ENCODE measurements around the gene FOXP1. TPM values are rescaled to one million over a fixed set of nuclear protein-coding genes. Genes with fewer than 3 reads are reported as not detected.
A peak's percentile ranks its signal among the peaks of the same experiment; 100 is the strongest.

Gene FOXP1
- total RNA-seq, 1 donor from 2014 or later, result 41.2 TPM

GRCh38 chr3:71060536-71060935 lies 523.0 kb downstream of the FOXP1 start:
- Histone ChIP-seq H3K27me3 (ENCODE audit: low read depth) (no peaks in the 10 kb centered on the region), H3K27ac (replicated peaks) (peak overlapping the region; percentile 96), H3K4me3 (peak overlapping the region; percentile 77), H3K36me3 (no peaks in the 10 kb centered on the region), H3K9me3 (replicated peaks) (no peaks in the 10 kb centered on the region), H3K4me1 (peaks cover 92% of the 10 kb centered on the region)
- no peak for DNase-seq
- intact Hi-C loops (cut with micrococcal nuclease), result loop anchor here (10.0 kb wide), 1 partner anchor 64 kb away; no protein-coding TSS in a partner anchor
- no peak for TF ChIP-seq CTCF (IDR thresholded peaks at IDR 0.05; ENCODE audit: borderline replicate concordance)

GRCh38 chr3:71057526-71057894 lies 526.0 kb downstream of the FOXP1 start:
- H3K27me3 ChIP-seq (ENCODE audit: low read depth), result no peaks in the 10 kb centered on the region
- peaks cover 100% of the 10 kb centered on the region for H3K4me1 ChIP-seq
- no peak for TF ChIP-seq CTCF (IDR thresholded peaks at IDR 0.05; ENCODE audit: borderline replicate concordance)
- DNase-seq, result no peak
- peak overlapping the region; percentile 96 for H3K27ac ChIP-seq (replicated peaks)
- intact Hi-C loops (cut with micrococcal nuclease), result no loop called here
- H3K36me3 ChIP-seq, result no peaks in the 10 kb centered on the region
- H3K4me3 ChIP-seq, result peak overlapping the region; percentile 38
- H3K9me3 ChIP-seq (replicated peaks), result no peaks in the 10 kb centered on the region

DNA sequence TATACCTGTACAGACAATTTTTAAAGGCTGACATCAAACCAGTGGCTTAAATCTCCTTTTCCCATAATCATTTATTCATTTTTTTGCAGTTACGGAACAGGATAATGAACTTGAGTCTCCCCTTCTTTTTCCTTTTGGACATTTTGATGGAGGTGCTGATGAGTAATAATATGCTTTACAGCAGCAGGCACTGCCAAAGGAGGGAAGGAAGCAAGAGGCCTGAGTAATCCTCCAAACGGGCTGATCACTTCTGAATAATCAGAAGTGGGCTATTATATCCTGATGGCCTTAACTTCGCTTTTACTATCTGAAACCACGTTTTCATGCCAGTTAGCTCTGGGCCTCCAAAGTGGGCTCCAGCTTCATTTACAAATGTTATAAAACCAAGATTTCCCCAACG lies 527.2 kb downstream of the FOXP1 start:
- no peak for DNase-seq
- Histone ChIP-seq H3K27ac (replicated peaks) (peak overlapping the region; percentile 96), H3K4me3 (peak overlapping the region; percentile 33), H3K9me3 (replicated peaks) (no peaks in the 10 kb centered on the region), H3K4me1 (peaks cover 100% of the 10 kb centered on the region), H3K27me3 (ENCODE audit: low read depth) (no peaks in the 10 kb centered on the region), H3K36me3 (peaks cover 5% of the 10 kb centered on the region)
- intact Hi-C loops (cut with micrococcal nuclease), result no loop called here
- no peak for TF ChIP-seq CTCF (IDR thresholded peaks at IDR 0.05; ENCODE audit: borderline replicate concordance)

DNA sequence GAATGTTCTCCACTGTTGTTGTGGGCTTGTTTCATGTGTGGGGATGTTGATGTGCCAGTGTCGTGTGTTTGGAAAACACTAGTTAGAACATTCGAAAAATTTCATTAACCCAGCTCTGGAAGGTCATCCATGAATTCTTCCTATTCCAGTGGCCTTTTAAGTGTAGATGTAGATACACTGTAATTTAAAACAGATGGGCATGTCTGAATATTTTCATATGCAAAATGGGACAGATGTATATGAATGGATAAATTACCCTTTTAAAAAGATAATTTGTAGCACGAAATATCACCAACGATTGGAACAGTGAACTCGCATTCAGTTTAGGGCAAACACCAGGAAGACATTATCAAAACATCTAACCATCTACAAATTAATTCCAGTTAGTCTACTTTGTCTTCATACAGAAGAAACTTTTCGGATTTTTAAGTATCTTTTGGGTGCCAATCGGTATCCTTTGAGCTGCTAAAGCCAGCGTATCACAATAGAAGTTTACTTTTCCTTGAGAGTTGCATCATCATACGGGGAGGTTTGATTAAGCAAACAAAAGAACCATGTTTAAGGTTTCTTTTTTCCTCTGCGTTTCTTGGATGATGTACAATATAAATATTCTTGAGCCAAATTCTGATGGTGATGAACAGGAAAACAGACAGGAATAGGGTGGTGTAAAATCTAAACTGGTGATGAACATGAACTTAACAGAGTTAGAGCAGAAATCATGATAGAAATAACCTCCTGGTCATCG lies 528.1 kb downstream of the FOXP1 start:
- H3K4me3 ChIP-seq, result peak overlapping the region; percentile 33
- intact Hi-C loops (cut with micrococcal nuclease), result no loop called here
- DNase-seq, result no peak
- peaks cover 14% of the 10 kb centered on the region for H3K36me3 ChIP-seq
- no peak for TF ChIP-seq CTCF (IDR thresholded peaks at IDR 0.05; ENCODE audit: borderline replicate concordance)
- no peaks in the 10 kb centered on the region for H3K9me3 ChIP-seq (replicated peaks)
- no peaks in the 10 kb centered on the region for H3K27me3 ChIP-seq (ENCODE audit: low read depth)
- H3K4me1 ChIP-seq, result peaks cover 100% of the 10 kb centered on the region
- H3K27ac ChIP-seq (replicated peaks), result peak overlapping the region; percentile 96

DNA sequence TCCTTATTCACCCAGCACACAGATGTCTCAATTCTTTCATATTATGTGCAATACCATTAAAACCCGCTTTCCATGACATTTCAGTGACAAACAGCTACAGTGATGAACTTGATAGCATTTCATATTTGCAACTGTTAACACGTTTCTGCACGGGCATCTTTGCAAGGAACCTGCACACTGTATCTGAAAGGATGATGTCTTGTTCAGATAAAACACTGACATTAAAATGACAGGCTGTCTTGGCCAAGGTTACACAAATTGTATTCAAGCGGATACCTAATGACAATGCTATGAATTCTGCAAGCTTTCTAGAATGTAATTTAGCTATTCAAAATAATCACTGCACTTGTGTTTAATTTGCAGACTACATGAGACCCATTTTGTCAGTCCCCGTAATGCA lies 529.2 kb downstream of the FOXP1 start:
- TF ChIP-seq CTCF (IDR thresholded peaks at IDR 0.05; ENCODE audit: borderline replicate concordance), result no peak
- H3K36me3 ChIP-seq, result peaks cover 16% of the 10 kb centered on the region
- H3K9me3 ChIP-seq (replicated peaks), result no peaks in the 10 kb centered on the region
- intact Hi-C loops (cut with micrococcal nuclease), result no loop called here
- no peaks in the 10 kb centered on the region for H3K27me3 ChIP-seq (ENCODE audit: low read depth)
- DNase-seq, result no peak
- peaks cover 100% of the 10 kb centered on the region for H3K4me1 ChIP-seq
- no peak overlapping the region for H3K4me3 ChIP-seq
- H3K27ac ChIP-seq (replicated peaks), result peak overlapping the region; percentile 96
